ENCODE results near the gene ZNF19. TPM values are rescaled to one million over a fixed set of nuclear protein-coding genes. Genes with fewer than 3 reads are reported as not detected.

Gene ZNF19
- total RNA-seq, 1 donor from 2014 or later: 0.81 TPM

DNA sequence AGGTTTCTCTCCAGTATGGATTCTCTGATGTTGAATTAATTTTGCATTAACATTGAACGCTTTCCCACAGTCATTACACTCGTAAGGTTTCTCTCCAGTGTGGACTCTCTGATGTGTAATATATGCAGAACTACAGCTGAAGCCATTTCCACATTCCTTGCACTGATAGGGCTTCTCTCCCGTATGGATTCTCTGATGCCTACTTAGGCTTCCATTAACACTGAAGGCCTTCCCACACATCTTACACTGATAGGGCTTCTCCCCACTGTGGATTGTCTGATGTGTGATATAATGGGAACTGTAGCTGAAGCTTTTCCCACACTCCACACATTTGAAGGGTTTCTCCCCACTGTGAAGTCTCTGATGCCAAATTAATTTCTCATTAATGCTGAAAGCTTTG is 40.1 kb downstream of the ZNF19 start:
- TF ChIP-seq, protein P1, sequence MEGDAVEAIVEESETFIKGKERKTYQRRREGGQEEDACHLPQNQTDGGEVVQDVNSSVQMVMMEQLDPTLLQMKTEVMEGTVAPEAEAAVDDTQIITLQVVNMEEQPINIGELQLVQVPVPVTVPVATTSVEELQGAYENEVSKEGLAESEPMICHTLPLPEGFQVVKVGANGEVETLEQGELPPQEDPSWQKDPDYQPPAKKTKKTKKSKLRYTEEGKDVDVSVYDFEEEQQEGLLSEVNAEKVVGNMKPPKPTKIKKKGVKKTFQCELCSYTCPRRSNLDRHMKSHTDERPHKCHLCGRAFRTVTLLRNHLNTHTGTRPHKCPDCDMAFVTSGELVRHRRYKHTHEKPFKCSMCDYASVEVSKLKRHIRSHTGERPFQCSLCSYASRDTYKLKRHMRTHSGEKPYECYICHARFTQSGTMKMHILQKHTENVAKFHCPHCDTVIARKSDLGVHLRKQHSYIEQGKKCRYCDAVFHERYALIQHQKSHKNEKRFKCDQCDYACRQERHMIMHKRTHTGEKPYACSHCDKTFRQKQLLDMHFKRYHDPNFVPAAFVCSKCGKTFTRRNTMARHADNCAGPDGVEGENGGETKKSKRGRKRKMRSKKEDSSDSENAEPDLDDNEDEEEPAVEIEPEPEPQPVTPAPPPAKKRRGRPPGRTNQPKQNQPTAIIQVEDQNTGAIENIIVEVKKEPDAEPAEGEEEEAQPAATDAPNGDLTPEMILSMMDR (conservative IDR thresholded peaks at IDR 0.05; ENCODE audit: low read depth, low read length): no peak
- no peak overlapping the region for H3K4me3 ChIP-seq (ENCODE audit: low read depth, low read length)
- no peak for DNase-seq (ENCODE audit: low read depth)

DNA sequence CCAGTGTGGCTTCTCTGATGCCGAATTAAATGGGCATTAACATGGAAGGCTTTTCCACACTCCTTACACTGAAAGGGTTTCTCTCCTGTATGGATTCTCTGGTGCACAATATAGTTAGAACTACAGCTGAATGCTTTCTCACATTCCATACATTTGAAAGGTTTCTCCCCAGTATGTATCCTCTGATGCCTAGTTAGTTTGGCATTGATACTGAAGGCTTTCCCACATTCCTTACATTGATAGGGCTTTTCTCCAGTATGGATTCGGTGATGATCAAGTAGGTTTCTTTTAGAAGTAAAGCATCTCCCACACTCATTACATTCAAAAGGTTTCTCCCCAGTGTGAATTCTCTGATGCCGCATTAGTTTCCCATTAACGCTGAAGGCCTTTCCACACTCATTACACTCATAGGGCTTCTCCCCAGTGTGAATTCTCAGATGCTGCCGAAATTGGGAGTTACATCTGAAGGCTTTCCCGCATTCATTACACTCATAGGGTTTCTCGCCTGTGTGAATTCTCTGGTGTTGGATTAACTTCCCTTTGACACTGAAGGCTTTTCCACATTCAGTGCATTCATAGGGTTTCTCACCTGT is 40.8 kb downstream of the ZNF19 start:
- no peak for DNase-seq (ENCODE audit: low read depth)
- TF ChIP-seq, protein P1 (conservative IDR thresholded peaks at IDR 0.05; ENCODE audit: low read depth, low read length): no peak
- no peak overlapping the region for H3K4me3 ChIP-seq (ENCODE audit: low read depth, low read length)

DNA sequence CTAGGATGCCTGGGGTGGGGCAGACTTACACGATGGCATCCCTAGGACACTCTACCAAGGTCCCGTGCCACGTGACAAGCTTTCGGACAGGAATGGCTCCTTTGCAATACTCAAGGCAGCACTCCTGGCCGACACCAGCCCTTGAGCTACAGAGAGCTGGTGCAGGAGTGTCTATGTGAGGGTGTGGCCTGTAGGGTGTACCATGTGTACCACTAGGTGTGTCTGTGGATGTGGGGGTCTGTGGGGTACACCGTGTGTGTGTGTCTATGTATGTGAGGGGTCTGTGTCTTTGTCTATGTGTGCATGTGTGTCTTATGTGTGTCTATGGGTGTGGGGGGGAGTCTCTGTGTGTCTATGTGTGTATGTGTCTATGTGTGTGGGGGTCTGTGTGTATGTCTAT is 45.4 kb downstream of the ZNF19 start:
- TF ChIP-seq, protein P1 (conservative IDR thresholded peaks at IDR 0.05; ENCODE audit: low read depth, low read length): no peak
- H3K4me3 ChIP-seq (ENCODE audit: low read depth, low read length): no peak overlapping the region
- DNase-seq (ENCODE audit: low read depth): no peak

DNA sequence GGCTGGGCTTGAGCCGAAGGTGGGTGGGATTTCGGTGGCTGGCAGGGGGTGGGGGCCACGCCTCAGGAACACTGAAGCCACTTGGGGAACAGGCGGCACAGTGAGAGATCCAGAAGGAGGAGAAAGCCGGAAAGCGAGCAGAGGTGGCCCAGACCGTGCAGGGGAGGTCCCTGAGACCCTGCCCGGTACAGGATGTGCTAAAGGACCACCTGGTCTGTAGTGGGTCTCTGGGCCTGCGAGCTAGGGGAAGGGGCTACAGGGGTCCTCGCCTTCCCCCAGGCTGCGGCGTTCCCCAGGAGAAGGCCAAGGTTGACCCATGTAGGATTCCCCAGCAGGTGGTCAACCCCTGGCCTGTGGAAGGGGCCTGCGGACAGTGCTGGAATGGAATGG is 47.1 kb downstream of the ZNF19 start, which contains the start of gene TLE7:
Gene TLE7, minus strand, starts transcription at position 4 of the 390 bp plus-strand sequence. CDS start 8,730 bp downstream, outside the sequence.
- no peak for DNase-seq (ENCODE audit: low read depth)
- TF ChIP-seq, protein P1 (conservative IDR thresholded peaks at IDR 0.05; ENCODE audit: low read depth, low read length): no peak
- no peak within 1 kb of the TSS for H3K4me3 ChIP-seq (ENCODE audit: low read depth, low read length)

DNA sequence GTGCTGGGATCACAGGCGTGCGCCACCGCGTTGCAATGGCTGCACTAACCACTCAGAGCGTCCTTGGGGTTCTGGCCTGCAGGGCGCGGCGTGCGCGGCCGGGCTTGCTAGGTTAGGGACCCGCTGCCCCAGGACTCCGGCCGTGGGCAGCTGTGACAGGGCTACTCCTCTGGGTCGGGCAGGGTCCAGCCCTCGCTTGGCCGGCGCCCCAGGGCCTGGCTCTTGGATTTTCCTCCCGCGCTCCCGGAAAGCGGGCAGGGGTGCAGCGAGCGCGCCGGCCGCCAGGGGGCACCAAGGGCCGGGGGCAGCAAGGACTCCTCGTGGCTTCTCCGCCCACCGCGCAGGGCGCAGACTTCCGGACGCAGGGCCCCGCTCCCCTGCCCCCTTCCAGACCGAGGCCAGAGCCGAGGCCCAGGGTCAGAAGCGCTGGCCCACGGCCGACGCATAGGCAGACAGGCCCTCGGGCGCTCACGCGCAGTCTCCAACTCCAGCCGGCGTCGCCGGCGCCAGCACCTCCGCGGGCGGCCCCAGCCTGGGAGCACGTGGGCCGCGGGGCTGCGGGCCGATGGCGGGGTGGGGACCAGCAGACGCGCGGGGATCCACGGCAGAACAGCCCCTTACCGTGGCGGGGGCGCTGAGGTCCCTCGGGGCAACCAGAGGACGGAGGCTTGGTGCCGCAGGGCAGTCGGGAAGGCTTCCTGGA is 47.6 kb downstream of the ZNF19 start:
- H3K4me3 ChIP-seq (ENCODE audit: low read depth, low read length): no peak overlapping the region
- TF ChIP-seq, protein P1 (conservative IDR thresholded peaks at IDR 0.05; ENCODE audit: low read depth, low read length): peak; percentile 22
- DNase-seq (ENCODE audit: low read depth): no peak

DNA sequence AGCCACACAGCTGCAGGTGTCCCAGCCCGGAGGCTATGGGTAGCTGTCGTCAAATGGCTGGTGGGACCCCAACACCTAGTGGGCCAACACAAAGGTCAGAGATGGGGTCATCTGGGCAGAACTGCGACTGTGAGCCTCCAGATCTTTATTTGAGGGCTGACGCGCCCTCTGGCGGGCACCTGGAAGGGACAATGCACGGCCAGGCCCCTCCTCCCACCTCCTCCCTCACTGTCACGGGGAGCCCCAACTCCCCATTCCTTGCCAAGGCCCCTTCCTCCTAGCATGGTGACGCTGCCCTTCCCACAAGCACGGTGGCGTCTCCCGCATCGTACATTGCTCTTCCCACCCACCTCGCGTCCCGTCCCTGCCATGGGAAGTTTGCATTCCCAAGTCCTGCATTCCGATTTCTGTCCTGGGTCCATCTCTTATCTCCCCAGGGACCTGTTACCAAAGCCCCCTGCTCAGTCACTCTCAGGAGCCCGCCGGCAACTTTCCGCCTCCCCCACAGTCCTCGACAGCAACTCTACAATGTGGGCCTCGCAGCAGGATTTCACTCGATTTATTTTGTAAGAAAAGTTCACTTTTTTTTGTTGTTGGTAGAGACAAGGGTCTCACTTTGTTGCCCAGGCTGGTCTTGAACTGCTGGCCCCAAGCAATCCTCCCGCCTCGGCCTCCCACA is 48.3 kb downstream of the ZNF19 start:
- TF ChIP-seq, protein P1 (conservative IDR thresholded peaks at IDR 0.05; ENCODE audit: low read depth, low read length): peak; percentile 18
- DNase-seq (ENCODE audit: low read depth): no peak
- H3K4me3 ChIP-seq (ENCODE audit: low read depth, low read length): no peak overlapping the region
